Fibroblast of skin of abdomen (primary cell): ENCODE results near the gene PPM1H.
A peak's percentile ranks its signal among the peaks of the same experiment; 100 is the strongest.

Experiments used
- DNase-seq: peaks from one replicate; pipeline ENCODE4 v3.0.0-alpha.2; 2013

PPM1H gene

GRCh38 chr12:62711631-62712241 lies 223.2 kb downstream of the PPM1H start:
- DNase-seq, result peak; percentile 94

DNA sequence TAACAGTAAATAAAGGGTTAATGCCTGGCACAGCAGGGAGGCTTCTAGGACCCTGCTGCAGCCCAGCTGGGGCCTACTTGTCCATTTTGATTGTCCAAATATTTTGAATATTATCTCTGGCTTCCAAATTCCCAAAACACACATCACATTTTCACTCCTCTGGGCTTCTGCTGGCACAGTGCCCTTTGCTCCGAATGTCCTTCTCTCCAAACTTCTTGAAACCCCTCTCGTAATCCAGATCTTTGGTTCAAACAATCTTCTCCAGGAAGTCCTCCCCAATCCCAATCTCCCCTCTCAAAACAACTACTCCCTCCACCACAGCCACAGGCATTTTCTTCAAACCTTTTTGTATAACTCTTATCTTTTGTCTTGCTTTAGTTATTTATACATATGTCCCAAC lies 225.6 kb downstream of the PPM1H start:
- DNase-seq, result peak; percentile 25

- no peak for DNase-seq
These were observed 227.0 kb downstream of the PPM1H start for GRCh38 chr12:62707939-62708338.

DNA sequence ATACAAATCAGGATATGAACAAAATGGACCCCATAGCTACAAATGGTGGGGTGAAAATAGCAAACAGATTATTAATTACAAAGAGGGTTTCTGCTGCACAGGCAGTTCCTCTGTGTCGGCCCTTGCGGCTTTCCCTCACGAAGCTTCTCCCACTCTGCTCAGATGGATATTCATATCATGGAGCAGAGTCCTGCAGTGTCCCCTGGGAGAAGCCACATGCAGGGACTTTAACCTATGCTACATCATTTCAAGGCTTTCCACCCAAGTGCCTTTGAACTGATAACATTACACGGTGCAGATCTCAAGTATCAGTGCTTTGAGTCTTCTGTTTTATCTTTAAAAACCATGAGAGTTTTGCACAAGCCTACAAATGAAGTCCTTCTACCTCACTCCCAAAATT lies 229.1 kb downstream of the PPM1H start:
- no peak for DNase-seq

- DNase-seq, result peak; percentile 83
These were observed 232.0 kb downstream of the PPM1H start for GRCh38 chr12:62703011-62703380.

GRCh38 chr12:62701492-62701891 lies 233.5 kb downstream of the PPM1H start:
- DNase-seq, result no peak

- peak; percentile 43 for DNase-seq
These were observed 234.7 kb downstream of the PPM1H start for GRCh38 chr12:62700091-62700880.

DNA sequence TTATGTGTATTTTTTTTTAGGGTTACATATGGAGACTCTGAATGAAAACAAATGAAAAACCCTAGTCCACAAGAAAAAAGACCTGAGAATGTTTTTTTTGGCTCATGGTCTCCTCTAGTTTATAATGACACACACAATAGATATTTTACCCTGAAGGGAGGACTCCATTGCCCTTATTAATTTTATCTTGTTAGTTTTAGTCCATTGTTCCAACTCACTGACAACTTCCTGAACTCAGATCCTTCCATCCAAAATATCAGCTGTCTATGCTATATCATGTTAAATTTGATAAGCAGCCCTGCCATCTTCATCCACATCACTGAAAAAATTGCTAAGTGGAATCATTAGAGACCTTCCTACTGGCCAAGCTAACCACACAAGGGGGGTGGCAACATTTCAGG lies 236.2 kb downstream of the PPM1H start:
- peak; percentile 79 for DNase-seq

- DNase-seq, result no peak
These were observed 237.1 kb downstream of the PPM1H start for GRCh38 chr12:62697893-62698292.

- no peak for DNase-seq
These were observed 239.3 kb downstream of the PPM1H start for GRCh38 chr12:62695696-62696095.

DNA sequence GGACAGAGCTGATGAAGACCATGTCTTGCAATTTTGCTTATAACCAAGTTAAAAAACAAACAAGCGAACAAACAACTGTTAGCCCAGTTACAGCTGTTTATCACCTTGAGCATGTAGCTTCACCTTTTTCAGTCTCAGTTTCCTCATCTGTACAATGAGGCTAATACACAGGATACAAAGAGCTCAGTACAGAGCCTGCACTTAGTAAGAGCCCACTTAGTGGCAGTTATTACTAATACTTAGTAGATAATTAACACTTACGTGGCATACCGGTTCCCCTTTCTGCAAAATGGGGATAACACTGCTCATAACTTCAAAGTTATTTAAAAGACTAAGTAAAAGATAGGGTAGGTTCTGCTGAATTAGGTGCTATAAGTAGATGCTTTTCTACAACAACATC lies 240.3 kb downstream of the PPM1H start:
- DNase-seq, result no peak

- no peak for DNase-seq
These were observed 240.8 kb downstream of the PPM1H start for GRCh38 chr12:62694116-62694515.

DNA sequence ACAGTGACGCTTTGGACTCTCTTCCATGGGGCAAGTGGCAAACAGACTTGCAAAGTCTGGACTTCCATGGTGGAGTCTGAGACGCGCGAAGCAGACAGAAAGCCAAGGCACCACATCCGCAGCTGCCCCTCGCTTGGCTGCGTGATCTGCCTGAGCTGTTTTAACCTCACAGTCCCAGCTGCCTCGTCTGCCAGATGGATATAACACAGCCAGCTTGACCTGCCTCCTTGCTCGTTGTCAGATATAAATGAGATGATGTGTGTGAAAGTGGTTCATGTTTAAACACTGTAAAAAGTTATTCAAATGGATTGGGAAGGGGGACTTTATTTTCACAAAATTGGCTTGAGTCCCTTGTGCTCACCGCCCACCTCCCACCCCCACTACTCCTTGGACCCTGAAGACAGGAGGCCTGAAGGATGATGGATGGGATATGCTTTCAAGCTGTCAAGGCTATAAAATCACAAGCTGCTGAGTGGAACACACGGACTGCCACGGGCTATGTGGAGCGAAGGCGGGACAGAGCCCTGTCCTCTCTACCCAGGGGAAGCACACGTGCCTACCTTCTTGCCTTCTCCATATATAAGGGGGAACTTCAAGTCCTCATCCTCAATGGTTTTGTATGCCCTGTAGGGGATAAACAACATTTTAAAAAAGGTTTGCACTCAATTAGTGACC lies 241.4 kb downstream of the PPM1H start:
- peak; percentile 70 for DNase-seq

- DNase-seq, result peak; percentile 96
These were observed 242.1 kb downstream of the PPM1H start for GRCh38 chr12:62692884-62693283.

- DNase-seq, result no peak
These were observed 243.6 kb downstream of the PPM1H start for GRCh38 chr12:62691309-62691708.

GRCh38 chr12:62689042-62689839 lies 245.7 kb downstream of the PPM1H start:
- DNase-seq, result no peak

GRCh38 chr12:62686938-62687337 lies 248.0 kb downstream of the PPM1H start:
- DNase-seq, result peak; percentile 74

DNA sequence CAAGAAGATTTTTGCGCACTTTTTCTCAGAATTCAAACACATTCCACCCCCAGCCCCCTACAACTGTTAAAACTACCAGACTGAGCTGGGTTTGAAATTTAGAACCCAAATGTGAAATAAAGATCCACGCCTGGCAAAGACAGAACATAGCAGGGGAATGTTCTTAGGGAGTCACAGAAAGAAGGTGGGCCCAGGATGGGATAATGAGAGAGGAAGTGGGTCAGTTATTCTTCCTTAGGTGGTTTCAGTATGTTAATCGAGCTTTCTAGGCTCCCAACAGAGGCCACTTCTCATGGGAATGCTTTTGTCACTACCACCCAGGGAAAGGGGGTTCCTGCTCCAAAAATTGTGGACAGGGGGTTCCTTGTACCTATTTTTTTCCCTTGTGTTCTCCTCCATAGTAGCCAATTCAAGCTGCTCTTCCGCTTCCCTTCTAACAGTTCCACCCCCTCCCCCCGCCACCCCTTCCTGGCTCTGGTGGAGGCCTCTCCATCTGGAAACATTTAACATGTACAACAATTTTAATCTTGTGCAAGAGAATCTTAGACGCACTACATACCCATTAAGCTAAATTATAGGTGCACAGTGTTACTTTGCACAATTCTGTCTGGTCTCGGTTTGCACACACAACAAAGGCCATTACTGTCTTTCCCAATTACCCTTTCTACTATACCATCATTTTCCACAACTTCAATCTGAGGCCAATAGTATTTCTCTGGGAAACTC lies 250.2 kb downstream of the PPM1H start:
- DNase-seq, result peak; percentile 97

- peak; percentile 97 for DNase-seq
These were observed 251.0 kb downstream of the PPM1H start for GRCh38 chr12:62683776-62684569.

- DNase-seq, result no peak
These were observed 253.6 kb downstream of the PPM1H start for GRCh38 chr12:62681306-62681705.

DNA sequence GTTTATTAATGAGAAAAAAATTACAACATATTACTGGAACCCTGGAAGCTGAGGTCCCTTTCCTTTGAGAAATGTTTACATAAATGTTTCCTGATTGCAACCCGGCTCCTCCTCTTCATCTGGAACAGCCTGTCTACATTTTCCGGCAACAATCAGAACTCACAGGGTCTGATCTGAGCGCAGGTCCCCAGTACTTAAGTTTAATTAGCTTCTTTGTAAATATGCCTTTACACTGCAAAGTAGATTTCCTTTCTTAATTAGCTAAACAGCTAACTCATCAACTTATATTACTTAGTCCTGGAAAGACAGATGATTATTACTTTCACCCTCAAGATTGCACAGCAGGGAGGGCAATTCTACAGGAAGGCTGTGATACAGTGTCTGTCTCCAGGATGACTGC lies 255.3 kb downstream of the PPM1H start:
- DNase-seq, result no peak
